Left ventricle myocardium inferior (tissue), 1 donor: ENCODE results near the gene NFIB. TPM values are rescaled to one million over a fixed set of nuclear protein-coding genes. Genes with fewer than 3 reads are reported as not detected.

Source experiments
- DNase-seq: peaks from one replicate; pipeline ENCODE4 v3.0.0-alpha.2; 2020
- H3K27ac ChIP-seq: fragments of 200-600 bp; replicated peaks from 2 replicates; pipeline ENCODE4 v1.8.0; 2021
- H3K27me3 ChIP-seq: fragments of 200-600 bp; 2 replicates; pipeline ENCODE4 v1.8.0; 2021; ENCODE audit warnings: low read depth
- H3K36me3 ChIP-seq: fragments of 200-600 bp; 2 replicates; pipeline ENCODE4 v1.8.0; 2021
- H3K4me1 ChIP-seq: fragments of 200-600 bp; 2 replicates; pipeline ENCODE4 v1.8.0; 2021
- H3K4me3 ChIP-seq: fragments of 200-600 bp; 2 replicates; pipeline ENCODE4 v1.8.0; 2021; ENCODE audit warnings: mild to moderate bottlenecking, moderate library complexity
- H3K9me3 ChIP-seq: fragments of 200-600 bp; replicated peaks from 2 replicates; pipeline ENCODE4 v1.8.0; 2021
- intact Hi-C: fragments of 100-400 bp; cut with micrococcal nuclease; formaldehyde crosslinking; loops from one replicate; pipeline ENCODE4 v1.11.0; 2022
- total RNA-seq: library from RNA; stranded (reverse); fragmentation: NEBNext Ultra II Directional; extraction: Animal tissue kit (Norgen Biotek cat#: 25700); gene quantifications from one replicate; pipeline ENCODE4 v1.2.1, GENCODE V29; 2021
- TF ChIP-seq, protein P1 (sequence below): fragments of 200-600 bp; IDR thresholded peaks from 2 replicates; pipeline ENCODE4 v1.8.0; 2021; ENCODE audit warnings: antibody characterized with exemption, mild to moderate bottlenecking, borderline replicate concordance
- donor health status: DM: no; HTN: yes; CAD: no; lungs with severe emphysema.

Gene NFIB
- total RNA-seq, 1 donor from 2014 or later: 110 TPM

DNA sequence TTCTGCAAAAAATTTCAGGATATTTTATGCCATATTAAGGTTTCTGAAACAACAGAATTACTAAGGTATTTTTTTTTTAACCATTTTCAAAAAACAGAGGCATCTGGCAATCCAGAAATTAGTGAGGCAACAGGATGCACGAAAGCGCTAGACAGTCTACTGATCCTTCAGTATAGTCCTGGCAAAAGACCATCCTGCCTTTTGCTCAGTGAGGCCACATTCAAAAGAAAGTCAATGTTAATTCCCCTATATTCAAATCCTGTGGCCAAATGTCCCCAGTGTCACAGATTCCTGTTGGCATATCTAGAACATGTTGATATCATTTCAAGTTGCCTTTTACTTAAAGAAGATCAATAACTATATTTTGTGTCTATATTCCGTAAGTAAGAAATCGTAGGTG lies 13.1 kb upstream of the NFIB start:
- Histone ChIP-seq H3K9me3 (no peaks in the 10 kb centered on the region), H3K27me3 (no peaks in the 10 kb centered on the region), H3K36me3 (no peaks in the 10 kb centered on the region), H3K4me3 (no peak overlapping the region), H3K27ac (peak overlapping the region; percentile 36), H3K4me1 (peaks cover 46% of the 10 kb centered on the region)
- TF ChIP-seq, protein P1, sequence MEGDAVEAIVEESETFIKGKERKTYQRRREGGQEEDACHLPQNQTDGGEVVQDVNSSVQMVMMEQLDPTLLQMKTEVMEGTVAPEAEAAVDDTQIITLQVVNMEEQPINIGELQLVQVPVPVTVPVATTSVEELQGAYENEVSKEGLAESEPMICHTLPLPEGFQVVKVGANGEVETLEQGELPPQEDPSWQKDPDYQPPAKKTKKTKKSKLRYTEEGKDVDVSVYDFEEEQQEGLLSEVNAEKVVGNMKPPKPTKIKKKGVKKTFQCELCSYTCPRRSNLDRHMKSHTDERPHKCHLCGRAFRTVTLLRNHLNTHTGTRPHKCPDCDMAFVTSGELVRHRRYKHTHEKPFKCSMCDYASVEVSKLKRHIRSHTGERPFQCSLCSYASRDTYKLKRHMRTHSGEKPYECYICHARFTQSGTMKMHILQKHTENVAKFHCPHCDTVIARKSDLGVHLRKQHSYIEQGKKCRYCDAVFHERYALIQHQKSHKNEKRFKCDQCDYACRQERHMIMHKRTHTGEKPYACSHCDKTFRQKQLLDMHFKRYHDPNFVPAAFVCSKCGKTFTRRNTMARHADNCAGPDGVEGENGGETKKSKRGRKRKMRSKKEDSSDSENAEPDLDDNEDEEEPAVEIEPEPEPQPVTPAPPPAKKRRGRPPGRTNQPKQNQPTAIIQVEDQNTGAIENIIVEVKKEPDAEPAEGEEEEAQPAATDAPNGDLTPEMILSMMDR: no peak
- no peak for DNase-seq
- intact Hi-C loops: no loop called here

DNA sequence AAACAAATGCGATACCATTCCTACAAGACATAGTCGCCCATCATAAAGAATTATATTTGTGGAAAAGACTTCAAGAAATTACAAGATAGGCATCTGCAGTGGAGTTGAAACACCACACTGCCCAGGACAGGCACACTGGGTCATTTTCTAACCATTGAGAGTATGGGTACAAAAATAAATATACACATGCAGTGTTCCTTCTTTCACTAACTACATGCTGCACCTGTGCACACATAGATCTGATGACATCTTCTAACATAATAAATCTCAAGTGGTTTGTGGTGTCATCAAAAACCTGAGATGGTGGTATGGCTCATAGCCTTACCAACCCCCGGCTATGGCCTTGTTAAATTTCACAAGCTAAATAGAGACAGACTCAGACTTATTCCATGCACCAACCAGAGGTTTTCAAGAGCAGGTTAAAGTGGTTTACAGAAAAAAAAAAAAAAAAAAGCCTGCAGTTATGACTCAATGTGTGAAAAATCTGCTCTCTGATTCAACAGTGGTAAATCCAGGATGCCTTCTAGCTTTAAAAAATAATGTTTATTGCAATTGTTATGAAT lies 12.4 kb upstream of the NFIB start:
- no peaks in the 10 kb centered on the region for H3K36me3 ChIP-seq
- intact Hi-C loops: no loop called here
- H3K27ac ChIP-seq: peak overlapping the region; percentile 36
- DNase-seq: no peak
- H3K4me1 ChIP-seq: peaks cover 53% of the 10 kb centered on the region
- H3K27me3 ChIP-seq: no peaks in the 10 kb centered on the region
- TF ChIP-seq, protein P1: no peak
- H3K9me3 ChIP-seq: no peaks in the 10 kb centered on the region
- H3K4me3 ChIP-seq: no peak overlapping the region

DNA sequence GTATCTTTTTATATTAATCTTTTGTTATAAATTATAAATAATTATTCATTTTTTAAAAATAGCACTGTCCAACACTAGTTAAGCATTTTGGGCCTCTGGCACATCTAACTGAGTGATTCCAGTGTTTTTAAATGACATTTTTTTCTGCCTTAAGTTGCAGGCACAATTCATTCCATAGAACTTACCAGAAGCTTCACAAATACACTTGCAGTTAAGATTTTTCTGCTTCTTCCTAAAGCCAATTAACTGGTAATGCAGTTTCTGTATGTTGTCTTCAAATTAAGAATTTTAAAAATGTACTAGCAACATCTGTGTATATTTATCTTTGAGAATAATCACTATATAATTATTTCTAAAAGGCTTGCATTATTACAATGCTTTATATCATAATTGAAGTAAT lies 11.2 kb upstream of the NFIB start:
- DNase-seq: no peak
- Histone ChIP-seq H3K4me1 (peaks cover 65% of the 10 kb centered on the region), H3K27ac (peak overlapping the region; percentile 100), H3K9me3 (no peaks in the 10 kb centered on the region), H3K27me3 (no peaks in the 10 kb centered on the region), H3K36me3 (no peaks in the 10 kb centered on the region), H3K4me3 (no peak overlapping the region)
- TF ChIP-seq, protein P1: no peak
- intact Hi-C loops: no loop called here

DNA sequence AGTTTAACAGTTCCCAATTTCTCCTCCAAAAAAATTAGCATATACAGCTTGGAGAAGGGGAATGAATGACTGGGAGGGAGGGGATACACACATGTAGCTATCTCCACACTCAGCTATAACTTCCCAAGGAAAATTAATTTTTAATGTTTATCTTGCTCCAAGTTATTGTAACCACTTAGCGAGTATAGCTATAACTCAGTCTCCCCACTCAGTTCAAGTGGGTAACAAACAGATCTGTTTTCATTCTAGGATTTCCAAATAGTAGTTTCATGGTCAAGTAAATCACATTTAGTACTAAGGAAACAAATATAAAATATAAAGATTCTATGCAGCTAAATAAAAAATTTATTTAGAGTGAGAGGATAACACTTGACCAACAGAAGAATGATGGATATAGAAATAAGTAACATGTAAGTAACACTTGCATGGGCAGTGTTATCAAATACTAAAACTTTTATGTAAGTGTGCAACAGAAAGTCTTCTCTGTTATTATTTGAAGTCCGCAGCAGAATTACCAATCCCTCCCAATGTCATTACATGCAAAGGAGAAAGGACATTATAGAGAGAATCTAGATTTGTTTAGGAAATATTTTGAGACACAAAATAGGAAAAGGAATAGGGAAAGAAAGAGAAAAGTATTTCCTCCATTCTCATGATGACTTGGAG lies 10.2 kb upstream of the NFIB start:
- TF ChIP-seq, protein P1: no peak
- no peaks in the 10 kb centered on the region for H3K9me3 ChIP-seq
- no peaks in the 10 kb centered on the region for H3K27me3 ChIP-seq
- H3K4me1 ChIP-seq: peaks cover 75% of the 10 kb centered on the region
- peak overlapping the region; percentile 100 for H3K27ac ChIP-seq
- peak overlapping the region; percentile 80 for H3K4me3 ChIP-seq
- H3K36me3 ChIP-seq: no peaks in the 10 kb centered on the region
- no peak for DNase-seq
- intact Hi-C loops: no loop called here

DNA sequence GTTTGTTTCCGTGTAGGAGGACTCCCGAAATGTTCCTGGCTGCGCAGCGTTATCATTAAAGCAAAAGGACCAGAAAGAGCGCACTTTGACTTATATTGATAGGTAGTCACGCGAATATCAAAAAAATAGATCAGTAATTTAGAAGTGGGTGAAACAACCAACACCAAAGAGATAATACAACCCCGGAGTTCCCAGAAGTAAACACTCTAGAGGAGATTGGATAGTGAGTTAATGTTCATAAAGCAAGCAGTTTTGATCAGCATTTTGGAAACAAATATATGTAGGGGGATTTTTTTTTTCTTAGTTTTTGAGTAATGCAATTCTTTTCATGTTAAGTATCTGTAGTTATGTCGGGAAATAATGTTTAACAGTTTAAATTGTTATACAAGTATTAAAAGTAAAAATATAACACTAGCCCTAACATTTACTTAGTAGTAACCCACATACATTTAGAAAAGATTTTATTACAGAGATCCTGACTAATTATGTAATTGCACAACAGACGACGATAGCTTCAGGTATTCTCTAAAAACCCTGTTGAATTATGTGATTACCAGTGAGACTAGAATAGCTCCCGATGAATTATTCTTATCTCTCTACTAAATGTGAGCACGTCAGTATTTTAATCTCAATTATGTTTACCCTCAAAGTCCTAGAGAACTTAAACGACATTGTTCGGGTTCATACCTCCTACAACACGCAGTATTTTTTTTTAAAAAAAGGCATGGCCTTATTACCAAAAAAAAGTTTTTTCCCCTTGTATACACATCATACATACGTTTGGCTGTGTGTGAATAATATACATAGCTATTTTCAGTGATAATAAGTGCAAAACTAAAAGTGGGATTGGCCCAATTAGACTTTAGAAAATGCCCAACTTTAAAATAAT lies 9.4 kb upstream of the NFIB start:
- Histone ChIP-seq H3K9me3 (no peaks in the 10 kb centered on the region), H3K36me3 (no peaks in the 10 kb centered on the region), H3K4me3 (peak overlapping the region; percentile 80), H3K27ac (peak overlapping the region; percentile 100), H3K4me1 (peaks cover 83% of the 10 kb centered on the region), H3K27me3 (no peaks in the 10 kb centered on the region)
- DNase-seq: no peak
- intact Hi-C loops: no loop called here
- TF ChIP-seq, protein P1: no peak
